HG02884 (cell line): ENCODE data around the gene SLC28A1.
"Not testable (repeated sequence)": the region's sequence is repeated elsewhere in the genome, so short reads cannot be mapped to it uniquely, and the experiment has no call there.

ENCODE experiments used
- ATAC-seq: cut with Tn5 transposase; IDR thresholded peaks from one replicate; pipeline ENCODE4 v1.9.1; 2021; ENCODE audit warnings: mild to moderate bottlenecking, moderate library complexity; ENCODE audit not compliant: unreplicated experiment

Gene SLC28A1

DNA sequence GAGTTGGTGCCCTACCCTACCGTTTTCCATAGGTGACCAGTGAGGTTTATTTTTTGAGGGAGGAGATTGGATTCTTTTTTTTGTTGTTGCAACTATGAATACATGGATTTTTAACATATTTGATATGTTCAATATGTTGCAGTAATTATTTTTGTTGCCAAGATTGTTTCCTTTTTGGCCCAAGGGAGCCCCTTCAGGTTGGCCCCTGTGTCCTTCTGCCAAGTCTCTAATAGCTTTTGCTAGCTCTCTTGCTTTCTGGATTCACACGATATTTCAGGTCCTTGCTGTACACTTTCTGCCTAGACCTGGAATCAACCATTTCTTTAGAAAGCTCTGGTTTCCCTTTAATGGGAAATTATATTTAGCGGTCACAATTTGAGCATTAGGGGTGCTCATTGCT, 22.7 kb upstream of the SLC28A1 start:
- ATAC-seq: no peak

DNA sequence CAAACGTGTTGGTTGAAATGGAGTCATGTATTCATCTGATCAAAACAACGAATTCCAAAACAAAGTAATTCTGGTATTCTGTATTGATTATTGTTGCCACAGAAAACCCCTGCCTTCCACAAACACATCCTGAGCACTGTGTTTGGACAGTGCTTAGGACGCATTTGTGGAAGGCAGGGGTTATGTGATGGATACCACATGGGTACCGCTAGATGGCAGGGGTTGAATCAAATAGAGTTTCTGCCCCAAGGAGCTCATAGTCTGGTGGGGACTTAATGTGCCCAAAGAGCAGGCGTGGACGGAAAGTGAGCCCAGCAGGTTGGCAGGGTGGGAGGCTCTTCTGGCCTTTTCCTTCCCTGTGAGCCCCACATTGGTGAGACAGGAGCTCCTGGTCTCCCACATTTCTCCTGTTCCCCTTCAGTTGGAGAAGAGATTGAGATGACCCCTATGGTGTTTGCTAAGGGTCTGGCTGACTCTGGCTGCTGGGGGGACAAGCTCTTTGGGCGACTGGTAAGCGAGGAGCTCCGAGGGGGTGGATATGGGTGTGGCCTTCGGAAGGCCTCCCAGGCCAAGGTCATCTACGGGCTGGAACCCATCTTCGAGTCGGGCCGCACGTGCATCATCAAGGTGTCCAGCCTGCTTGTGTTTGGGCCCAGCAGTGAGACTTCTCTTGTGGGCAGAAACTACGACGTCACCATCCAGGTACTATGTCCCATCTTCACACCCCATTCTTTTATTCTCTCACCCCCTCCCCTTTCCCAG, 22.1 kb upstream of the SLC28A1 start:
- no peak for ATAC-seq

GRCh38 chr15:84863565-84864443, 20.7 kb upstream of the SLC28A1 start:
- ATAC-seq: no peak

- no peak for ATAC-seq
These were observed 20.0 kb upstream of the SLC28A1 start for GRCh38 chr15:84864444-84864795.

DNA sequence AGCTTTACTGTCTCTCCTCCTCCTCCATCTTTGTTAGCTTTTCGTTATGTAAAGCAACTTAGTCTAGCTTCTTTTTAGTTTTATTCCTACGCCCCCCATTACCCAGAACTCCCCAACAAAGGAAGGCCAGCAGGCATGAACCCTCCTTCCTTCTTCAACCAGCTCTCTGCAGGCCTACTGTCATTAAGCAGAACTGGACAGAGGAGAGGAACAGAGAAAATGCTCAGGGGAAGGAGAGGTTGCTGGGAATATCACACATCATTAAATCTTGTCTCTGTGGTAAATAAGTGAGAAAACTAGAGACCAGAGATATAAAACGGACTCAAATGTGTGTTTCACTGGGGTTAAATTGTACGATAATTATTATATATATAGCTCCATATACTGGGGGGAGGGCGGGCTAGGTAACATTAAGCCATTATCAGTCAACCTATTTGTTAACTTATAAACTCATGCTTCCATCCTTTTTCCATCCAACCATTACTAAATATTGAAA, 19.3 kb upstream of the SLC28A1 start:
- ATAC-seq: no peak

DNA sequence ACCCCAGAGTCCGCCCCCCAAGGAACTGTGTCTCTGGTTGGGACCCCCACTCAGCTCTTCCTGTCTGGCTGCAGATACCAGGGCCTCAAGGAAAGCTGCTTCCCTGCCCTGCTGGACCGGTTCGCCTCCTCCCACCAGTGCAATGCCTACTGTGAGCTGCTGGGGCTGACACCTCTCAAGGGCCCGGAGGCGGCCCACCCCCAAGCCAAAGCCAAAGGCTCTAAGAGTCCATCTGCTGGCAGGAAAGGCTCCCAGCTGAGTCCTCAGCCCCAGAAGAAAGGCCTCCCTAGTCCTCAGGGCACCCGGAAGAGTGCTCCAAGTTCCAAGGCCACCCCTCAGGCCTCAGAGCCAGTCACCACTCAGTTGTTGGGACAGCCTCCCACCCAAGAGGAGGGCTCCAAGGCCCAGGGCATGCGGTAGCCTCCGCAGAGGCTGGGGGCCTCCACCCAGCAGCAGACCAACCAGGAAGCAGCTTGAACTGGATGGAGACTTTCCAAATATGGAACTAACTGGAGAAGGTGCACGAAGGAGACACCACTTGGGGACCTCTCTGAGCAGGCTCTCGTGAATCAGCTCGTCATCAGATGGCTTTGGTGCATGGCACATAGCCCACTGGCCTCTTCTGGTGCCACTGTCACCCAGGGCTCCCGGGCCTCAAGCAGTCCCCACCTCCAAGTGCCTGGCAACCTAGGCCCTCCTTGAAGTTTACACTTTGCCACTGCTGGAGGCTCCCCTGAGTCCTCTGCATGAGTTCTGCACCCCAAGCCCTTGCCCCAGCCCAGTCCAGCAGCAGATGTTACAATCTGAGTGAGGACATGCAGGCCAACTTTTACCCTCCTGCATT, 16.2 kb upstream of the SLC28A1 start:
- ATAC-seq: no peak

GRCh38 chr15:84869510-84869909, 15.0 kb upstream of the SLC28A1 start:
- ATAC-seq: no peak

DNA sequence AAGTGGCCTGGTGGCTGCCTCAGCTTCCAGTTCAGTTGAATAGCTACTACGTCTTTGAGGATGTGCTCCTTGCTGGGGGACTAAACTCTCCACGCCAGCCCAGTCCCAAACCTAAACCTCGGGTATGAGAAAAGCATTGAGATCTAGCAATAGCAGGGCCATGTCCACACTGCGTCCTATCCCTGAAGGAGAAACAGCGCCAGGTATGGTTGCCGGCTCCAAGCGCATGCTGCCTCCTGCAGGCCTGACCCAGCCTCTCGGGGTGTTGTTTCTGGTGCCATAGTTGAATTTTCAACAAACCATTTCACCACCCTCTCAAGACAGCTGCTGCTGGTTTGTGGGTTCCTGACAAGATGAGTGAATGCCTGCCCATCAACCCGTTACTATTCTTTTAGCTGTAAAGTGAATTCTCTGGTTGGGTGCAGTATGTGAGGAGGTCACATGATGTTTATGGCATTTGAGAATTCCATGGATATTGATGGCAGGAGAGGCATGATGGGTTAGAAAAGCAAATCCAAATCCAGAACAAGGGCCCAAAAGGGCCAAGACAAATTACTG, 13.0 kb upstream of the SLC28A1 start:
- ATAC-seq: no peak

- ATAC-seq: no peak
These were observed 12.2 kb upstream of the SLC28A1 start for GRCh38 chr15:84872009-84872910.

GRCh38 chr15:84873997-84874396, 10.5 kb upstream of the SLC28A1 start:
- ATAC-seq: no peak

DNA sequence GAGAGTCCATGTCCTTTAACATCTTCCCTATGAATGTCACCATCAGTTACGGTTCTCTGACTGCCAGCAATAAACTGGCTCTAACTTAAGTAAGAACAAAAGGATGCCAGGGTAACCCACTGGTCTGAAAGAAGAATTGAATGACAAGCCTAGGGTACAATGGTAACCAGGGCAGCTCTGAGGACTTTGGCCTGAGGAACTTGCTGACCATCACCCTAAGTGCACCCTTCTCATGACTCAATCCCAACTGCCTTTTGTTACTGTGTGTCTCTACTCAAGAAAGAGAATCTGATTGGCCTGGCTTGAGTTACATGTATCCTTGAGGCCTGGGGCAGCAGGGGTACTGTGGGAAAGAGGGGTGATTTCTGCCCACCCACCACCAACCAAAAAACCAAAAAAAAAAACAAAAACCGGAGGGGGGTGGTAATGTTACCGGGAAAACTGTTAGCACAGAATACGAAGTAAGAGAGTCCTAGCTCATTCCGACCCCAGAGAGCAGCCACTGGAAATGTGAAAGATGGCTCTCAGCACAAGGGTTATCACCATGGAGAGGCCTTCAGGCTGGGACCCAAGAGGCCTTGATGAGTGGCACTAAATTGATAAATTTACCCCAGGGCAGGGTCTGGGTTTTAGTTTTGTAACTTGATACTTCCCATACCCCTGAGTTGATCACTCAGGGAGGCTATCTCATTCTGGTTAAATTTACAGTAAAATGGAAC, 9.3 kb upstream of the SLC28A1 start:
- ATAC-seq: no peak

- no peak for ATAC-seq
These were observed 8.2 kb upstream of the SLC28A1 start for GRCh38 chr15:84876269-84876668.

DNA sequence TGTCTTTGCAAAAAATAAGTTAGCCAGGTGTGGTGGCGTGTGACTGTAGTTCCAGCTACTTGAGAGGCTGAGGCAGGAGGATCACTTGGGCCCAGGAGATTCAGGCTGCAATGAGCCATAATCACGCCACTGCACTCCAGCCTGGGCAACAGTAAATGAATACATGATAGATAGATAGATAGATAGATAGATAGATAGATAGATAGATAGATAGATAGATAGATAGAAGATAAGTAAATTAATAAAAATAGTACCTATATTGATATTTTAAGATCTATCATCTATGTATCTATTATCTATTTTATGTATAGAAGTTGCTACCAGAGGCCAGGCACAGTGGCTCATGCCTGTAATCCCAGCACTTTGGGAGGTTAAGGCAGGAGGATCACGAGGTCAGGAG, 6.8 kb upstream of the SLC28A1 start:
- not testable (repeated sequence) for ATAC-seq

GRCh38 chr15:84878504-84878903, 6.0 kb upstream of the SLC28A1 start:
- no peak for ATAC-seq

DNA sequence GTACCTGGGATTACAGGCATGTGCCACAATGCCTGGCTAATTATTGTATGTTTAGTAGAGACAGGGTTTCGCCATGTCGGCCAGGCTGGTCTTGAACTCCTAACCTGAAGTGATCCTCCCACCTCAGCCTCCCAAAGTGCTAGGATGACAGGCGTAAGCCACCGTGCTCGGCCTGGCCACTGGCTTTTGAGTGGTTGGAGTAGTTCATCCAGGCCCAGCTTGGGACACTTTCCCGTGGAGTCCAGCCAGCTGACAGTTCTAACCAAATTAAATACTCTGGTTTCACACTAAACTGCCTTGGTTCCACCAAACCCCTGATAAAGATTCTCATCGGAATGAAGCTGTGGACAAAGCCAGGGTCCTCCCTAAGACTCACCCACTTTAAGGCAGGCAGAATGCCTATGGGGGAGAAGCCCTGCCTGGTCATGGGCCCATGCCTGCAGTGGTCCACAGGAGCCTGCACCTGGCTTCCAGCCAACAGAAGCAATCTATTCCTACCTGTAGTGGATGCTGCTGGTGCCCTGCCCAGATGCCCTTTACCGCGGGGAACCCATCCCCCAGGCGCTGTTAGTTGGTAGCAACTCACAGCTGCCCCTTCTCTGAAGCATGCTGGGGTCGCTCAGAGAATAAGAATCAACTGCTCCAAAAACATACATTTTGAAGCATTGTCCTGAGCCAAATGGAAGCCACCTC, 5.2 kb upstream of the SLC28A1 start:
- ATAC-seq: no peak

DNA sequence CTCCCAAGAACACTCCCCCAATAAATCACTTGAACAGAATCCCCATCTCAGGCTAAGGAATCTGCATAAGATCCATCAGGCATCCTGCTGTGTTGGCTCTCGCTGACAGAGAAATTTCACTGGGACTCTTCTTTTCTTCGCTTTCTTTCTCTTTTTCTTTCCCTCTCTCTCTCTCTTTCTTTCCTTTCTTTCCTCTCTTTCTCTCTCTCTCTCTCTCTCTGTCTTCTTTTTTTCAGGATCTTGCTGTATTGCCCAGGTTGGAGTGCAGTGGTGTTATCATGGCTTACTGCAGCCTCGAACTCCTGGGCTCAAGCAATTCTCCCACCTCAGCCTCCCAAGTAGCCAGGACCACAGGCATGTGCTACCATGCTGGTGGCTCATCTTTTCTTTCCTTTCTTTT, 4.5 kb upstream of the SLC28A1 start:
- ATAC-seq: no peak

DNA sequence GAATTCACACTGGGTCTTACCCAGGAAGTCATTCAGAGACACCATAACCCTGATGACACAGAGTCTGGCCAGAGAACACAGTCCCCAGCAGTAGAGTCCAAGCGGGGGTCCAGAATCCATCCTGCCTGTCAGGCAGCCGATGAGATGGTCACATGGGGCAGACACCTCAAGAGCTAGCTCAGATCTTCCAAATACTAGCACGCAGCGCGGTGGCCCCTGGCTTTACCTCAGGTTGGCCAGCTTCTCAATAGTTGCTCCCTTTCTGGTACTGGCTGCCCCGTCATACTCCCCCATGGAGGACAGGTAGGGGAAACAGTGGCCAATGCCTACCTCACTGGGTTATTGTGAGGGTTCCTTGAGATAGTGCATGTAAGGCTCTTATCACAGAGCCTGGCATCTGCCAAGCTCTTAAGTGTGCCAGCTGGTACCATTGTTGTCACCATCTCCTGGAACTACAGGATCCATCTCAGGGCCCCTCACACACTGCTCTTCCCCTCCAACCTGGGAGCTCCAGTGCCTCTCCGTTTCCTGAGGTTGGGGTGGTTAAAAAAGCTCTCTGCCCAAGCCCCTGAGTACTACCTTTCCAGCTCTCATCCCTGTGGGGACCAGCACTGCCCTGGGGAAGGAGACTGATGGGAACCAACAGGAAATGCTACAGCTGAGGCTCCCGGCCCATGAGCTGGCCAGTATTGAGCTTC, 3.5 kb upstream of the SLC28A1 start:
- no peak for ATAC-seq

DNA sequence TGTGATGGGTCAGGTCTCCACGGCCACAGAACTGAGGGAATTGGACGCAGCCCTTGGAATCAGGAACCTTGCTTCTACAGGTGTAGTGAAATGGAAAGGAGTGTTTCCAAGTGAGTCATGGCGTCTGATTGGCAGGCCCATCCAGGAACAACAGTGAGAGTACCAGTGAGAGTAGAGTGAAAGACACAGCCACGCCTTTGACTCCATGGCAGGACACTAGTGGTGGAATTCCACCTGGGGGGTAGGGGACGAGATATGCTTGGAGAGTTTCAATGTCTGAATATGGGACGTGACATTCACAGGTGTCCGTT, 3.0 kb upstream of the SLC28A1 start:
- no peak for ATAC-seq
